K562 (cell line): ENCODE data around the gene TDRD5.

Source experiments
- CHD2 ChIP-seq: IDR thresholded peaks from 2 replicates; pipeline ENCODE4 v1.6.1; 2011; ENCODE audit warnings: low read depth, low read length
- E2F5 ChIP-seq: sonication (generic); formaldehyde crosslinking; IDR thresholded peaks from 2 replicates; pipeline ENCODE4 v1.8.0; 2022; ENCODE audit warnings: mild to moderate bottlenecking, missing genetic modification reagents
- FOXK1 ChIP-seq: sonication (generic); formaldehyde crosslinking; IDR thresholded peaks from 2 replicates; pipeline ENCODE4 v1.8.0; 2022; ENCODE audit warnings: missing genetic modification reagents, mild to moderate bottlenecking, borderline replicate concordance
- FOXP4 ChIP-seq: sonication (generic); formaldehyde crosslinking; IDR thresholded peaks from 2 replicates; pipeline ENCODE4 v1.8.0; 2022; ENCODE audit warnings: mild to moderate bottlenecking, missing genetic modification reagents, borderline replicate concordance
- NFIC ChIP-seq: fragments of 450-650 bp; IDR thresholded peaks from 2 replicates; pipeline ENCODE4 v1.6.1; 2017; ENCODE audit warnings: mild to moderate bottlenecking, inconsistent platforms
- POLR2A ChIP-seq: fragments of 450-650 bp; conservative IDR thresholded peaks from 2 replicates; pipeline ENCODE4 v1.6.1; 2016
- REST ChIP-seq, 2 experiments: fragments of 450-650 bp; formaldehyde crosslinking in 1 of 2; IDR thresholded peaks; 2 replicates each; pipeline versions ENCODE4 v1.4.0 to v1.6.1; 2014 to 2020; ENCODE audit warnings: mild to moderate bottlenecking in 2 of 2, borderline replicate concordance in 1 of 2, low read depth in 1 of 2
- SP1 ChIP-seq: sonication (generic); formaldehyde crosslinking; IDR thresholded peaks from 2 replicates; pipeline ENCODE4 v1.8.1; 2022; ENCODE audit warnings: mild to moderate bottlenecking, missing genetic modification reagents
- TSHZ1 ChIP-seq: fragments of 250-450 bp; sonication (Bioruptor Pico); IDR thresholded peaks from 2 replicates; pipeline ENCODE4 v1.4.0; 2020; ENCODE audit warnings: mild to moderate bottlenecking, moderate library complexity
- ZEB2 ChIP-seq: fragments of 450-650 bp; IDR thresholded peaks from 2 replicates; pipeline ENCODE4 v1.6.1; 2016
- ZNF75A ChIP-seq: fragments of 450-650 bp; formaldehyde crosslinking; IDR thresholded peaks from 2 replicates; pipeline ENCODE4 v1.4.0; 2020; ENCODE audit warnings: mild to moderate bottlenecking

- TF ChIP-seq FOXP4 (CRISPR knock-in tag) = no peak
- no peak for TF ChIP-seq REST (IDR thresholded peaks at IDR 0.05; ENCODE audit: borderline replicate concordance)
- TF ChIP-seq REST (CRISPR knock-in tag; IDR thresholded peaks at IDR 0.05; ENCODE audit: low read depth) = no peak
- no peak for TF ChIP-seq FOXK1 (CRISPR knock-in tag)
- no peak for TF ChIP-seq ZEB2
- no peak for TF ChIP-seq POLR2A
- no peak for TF ChIP-seq TSHZ1 (CRISPR knock-in tag)
- TF ChIP-seq ZNF75A (CRISPR knock-in tag) = no peak
- no peak for TF ChIP-seq NFIC
- no peak for TF ChIP-seq CHD2
- no peak for TF ChIP-seq E2F5 (CRISPR knock-in tag)
- TF ChIP-seq SP1 = no peak
Observed at GRCh38 chr1:179731643-179732042, 140.0 kb downstream of the TDRD5 start.
